ENCODE measurements around the gene OPTC.
"Not testable (repeated sequence)": the region's sequence is repeated elsewhere in the genome, so short reads cannot be mapped to it uniquely, and the experiment has no call there.

Gene OPTC

DNA sequence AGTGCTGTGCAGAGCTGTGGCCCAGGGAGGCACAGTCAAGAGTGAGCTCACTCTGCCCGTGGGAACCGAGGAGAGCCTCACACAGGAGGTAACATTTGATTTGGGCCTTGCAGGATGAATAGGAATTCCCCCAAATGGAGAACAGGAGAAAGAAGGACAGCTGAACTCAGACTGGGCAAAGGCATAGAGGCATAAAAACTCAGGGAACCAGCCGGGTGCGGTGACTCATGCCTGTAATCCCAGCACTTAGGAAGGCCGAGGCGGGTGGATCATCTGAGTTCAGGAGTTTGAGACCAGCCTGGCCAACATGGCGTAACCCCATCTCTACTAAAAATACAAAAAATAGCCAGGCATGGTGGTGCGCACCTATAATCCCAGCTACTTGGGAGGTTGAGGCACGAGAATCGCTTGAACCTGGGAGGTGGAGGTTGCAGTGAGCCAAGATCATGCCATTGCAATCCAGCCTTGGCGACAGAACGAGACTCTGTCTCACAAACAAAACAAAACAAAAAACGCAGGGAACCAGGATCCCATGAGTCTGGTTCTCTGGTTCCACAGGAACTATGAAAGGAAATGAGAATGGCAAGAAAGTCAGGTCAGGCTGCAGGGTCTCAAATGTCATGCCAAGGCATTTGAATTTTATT is 26.9 kb upstream of the OPTC start:
- DNase-seq = not testable (repeated sequence)

DNA sequence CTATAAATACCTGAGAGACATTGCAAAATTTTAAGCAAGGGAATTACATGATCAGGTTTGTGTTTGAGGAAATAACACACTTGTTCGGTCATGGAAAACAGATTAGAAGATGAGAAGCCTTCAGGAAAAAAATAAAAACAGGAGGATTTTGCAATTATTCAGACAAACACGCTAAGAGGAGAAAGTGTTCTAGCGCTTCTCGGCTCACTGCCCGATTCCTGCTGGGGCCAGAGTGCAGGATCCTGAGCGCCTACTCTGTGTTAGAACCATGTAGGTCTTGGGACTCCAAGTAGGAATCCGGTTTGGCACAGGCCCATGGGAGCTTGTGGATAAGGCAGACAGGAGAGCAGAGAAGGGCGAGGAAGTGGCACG is 26.4 kb upstream of the OPTC start:
- no peak for DNase-seq

DNA sequence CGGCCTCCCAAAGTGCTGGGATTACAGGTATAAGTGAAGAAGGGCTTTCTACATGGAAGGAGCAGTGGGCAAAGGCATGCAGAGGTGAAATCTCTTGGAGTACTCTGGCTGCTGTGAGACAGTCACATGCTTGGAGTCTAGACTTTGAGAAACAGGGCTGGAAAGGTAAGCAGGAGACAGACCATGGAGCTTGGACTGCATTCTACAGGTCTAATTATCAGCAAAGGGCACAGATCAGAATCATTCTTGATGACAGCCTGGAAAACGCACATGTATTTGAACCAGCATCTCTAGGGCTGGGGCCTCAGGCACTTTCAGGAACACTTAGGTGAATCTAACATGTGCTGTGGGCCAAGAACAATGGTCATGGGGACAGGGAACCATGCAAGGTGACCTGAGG is 25.6 kb upstream of the OPTC start:
- no peak for DNase-seq

DNA sequence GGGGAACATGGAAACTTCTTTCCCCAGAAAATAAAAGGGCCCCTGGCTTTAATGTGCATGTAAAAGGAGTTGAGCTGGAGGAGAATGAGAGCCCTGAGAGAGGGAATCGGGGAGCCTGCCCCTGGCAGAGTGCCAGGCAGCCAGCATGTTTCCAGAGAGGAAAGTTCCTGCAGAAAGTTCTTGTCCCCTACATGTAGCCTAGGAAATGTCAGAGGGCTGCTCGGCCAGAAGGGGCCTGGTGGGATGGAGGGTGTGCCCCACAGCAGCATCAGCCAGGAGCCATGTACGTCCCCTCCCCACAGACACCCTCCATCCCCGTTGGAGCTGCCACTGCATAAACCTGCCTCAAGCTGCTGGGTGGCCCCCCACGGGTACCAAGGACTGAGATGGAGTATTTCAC is 23.7 kb upstream of the OPTC start:
- no peak for DNase-seq

DNA sequence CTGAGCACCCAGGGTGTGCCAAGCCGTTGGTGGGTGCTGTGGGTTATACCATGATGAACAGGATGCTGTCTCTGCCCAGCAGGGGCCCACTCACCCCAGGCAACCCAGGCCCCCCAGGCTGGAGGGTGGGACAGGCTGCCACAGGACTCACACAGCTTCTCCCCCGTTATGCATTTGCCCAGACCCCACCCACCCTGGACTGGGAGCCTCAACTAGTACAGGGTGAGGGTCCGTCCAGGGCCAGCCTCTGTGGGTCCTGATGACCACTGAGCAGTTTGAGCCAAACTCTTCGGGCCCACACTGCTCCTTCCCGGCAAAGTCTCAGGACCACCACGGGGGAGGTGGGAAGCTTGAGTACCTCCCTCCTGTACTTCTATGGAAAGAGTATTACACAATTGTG is 22.1 kb upstream of the OPTC start:
- DNase-seq = no peak

DNA sequence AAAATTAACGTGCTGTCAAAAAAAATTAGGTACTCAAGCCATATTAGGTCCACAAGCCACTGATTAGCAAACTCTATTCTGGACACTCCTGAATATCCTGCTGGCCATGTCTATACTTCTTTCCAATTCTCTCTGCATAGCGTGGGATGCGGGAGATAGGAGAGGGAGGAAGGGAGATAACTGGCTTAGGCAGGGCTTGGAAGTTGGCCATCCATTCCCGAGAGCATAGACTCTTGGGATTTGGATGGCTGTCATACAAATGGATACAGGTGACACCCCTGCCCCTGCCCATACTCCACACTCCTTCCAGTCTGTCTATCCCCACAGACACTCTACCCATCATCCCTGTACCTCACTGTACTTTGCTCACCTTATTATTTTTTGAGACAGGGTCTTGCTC is 20.7 kb upstream of the OPTC start:
- no peak for DNase-seq

DNA sequence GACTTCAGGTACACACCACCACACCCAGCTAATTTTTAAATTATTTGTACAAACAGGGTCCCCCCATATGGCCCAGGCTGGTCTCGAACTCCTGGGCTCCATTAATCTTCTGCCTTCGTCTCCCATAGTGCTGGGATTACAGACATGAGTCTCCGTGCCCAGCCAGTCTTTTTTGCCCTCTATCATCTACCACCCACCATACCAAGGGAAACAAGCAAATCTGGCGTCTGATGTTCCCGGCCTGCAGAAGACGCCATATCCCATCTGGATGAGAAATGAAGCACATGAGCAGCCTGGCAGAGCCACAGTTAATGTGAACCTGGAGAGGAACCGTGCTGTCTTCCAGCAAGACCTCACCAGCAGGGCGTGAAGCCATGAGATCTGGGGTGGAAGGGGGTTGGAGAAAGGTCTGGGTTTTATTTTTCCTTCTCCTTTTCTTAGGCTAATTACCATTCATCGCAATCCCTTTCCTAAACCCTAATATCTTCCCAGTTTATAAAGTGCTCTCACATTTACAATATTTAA is 20.1 kb upstream of the OPTC start:
- DNase-seq = no peak

DNA sequence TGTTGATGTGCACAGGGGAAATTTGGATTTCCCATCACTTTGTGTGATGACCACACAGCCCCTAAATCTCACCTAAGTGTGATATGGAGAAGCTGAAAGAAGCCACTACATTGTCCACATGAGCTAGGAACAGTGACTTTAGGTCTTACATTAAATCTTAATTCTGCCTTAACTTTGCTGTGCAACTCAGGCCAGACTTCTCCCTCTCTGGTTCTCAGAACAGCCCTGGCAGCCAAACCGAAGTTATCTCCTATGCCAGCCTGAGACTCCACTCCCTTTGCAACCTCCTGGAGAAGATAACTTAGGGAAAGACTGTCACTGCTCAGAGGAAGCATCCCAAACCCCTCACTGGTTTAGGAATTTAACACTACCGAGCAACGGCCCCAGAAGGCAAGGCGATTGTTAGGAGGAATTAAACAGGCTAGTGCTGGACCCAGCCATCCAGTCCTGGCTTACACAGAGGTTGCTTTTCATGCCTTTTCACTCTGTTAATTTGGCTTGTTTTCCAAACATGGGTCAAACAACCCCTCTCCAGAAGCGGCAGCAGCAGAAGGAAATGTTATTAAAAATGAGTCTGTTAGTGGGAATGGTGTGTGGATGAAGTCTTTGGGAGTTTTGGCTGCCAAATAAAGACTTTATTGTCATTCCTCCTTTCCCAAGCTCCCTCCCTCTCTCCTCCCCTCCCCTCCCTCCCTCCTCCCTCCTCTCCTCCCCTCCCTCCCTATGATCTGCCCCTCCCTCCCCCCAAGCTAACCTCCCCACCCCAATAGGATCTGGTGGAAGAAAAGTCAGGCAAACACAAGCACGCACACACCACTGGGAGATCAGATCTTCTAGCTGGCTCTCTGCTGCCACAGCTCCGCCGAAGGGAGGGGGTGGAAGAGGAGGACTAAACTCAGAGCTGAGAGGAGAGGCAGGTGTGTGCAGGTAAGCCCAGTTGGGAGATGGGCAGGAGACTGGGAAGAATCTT is 18.7 kb upstream of the OPTC start, which contains the start of gene PRELP:
Gene PRELP (plus strand): TSS at position 795 of the 970 bp plus-strand sequence. CDS start 7,379 bp downstream, outside the sequence.
- peak in 1 of 2 experiments; percentile 71 for DNase-seq

DNA sequence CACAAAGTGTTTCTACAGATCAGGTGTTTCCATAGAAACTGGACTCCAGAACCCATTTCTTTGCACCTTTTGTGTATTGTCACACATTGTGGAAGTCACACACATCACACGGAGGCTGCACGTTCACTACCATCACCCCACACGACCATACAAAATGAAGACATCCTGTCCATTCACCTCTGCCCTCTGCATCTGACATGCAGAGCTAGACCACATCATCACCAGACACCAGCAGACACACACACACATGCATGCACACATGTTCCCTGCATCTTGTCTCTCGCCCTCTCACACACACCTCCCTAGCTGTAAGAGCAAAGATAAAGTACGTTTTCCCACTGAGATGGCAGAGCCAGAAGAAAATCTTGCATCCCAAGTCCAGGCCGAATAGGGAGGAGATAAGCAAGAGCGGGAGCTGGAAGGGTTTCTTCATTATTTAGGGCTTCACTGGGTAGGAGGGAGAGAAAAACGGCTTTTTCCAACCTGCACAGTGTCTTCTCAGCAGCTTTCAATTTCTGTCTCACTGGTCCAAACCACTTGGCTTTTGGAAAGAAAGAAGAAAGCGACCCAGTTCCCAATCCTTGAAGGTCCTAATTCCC is 17.6 kb upstream of the OPTC start:
- no peak for DNase-seq

DNA sequence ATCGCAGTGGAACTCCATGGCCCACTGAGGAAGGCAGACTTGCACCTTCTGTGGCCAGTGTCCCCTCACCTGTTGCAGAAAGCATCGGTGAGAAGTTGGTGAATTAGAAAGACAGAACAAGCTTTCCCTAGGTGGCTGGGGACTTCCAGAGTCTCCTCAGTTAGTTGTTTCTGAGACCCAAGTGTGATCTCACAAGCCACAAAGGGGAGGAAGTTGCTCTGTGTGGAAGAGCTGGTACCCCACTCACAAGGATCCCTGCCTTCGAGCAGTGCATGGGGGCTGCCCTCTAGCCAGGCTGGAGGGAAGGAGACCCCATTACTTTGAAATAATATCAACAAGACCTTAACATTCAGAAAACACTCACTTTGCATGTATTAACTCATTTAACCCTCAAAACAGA is 16.2 kb upstream of the OPTC start:
- no peak for DNase-seq

DNA sequence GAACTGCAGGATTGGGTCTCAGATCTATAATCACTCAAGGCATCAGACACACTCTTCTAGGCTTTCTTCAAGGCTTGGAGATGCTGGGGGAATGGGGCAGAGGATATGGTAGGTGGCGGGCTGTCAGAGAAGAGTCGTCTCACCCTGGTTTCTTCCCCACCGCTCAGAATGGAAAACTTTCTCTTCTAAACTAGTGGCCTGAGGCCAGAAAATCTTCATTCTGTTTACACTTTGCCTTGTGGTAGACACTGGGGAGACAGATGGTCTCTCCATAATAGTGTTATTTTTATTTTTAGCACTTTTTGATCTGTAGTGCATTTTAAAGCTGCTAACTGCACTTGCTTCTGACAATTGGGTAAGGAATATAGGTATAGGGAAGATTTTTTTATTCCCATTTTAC is 15.7 kb upstream of the OPTC start:
- no peak for DNase-seq

DNA sequence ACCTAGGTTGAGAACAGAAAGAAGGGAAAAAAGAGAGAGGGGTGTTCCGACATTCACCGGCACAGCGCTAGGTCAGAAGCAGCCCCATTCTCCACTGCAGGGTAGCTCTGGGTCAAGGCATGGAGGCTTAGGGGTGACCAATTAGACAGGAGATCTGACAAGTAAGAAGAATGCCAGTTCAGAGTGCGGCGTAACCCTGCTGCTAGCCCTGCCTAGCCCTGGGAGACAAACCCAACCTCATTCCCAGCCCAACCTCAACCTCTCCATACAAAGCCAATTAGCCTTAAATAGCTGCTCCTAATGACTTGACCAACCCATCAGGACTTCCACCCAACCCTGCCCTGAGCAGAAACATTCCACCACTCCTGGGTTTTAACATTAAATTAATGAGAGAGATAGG is 15.0 kb upstream of the OPTC start:
- no peak for DNase-seq

DNA sequence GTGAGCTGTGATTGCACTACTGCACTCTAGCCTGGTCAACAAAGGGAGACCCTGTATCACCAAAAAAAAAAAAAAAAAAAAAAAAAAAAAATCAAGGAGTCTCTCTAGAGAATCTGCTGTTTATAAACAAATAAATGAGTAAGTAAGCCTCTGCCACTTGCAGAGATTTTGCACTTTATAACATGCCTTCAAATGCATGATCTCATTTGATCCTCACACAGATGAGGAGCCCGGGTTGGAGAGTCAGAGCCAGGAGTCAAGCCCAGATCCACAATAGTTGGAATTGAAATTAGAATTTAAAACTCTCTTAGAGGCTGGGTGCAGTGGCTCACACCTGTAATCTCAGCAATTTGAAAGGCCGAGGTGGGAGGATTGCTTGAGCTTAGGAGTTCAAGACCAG is 14.3 kb upstream of the OPTC start:
- no peak for DNase-seq

DNA sequence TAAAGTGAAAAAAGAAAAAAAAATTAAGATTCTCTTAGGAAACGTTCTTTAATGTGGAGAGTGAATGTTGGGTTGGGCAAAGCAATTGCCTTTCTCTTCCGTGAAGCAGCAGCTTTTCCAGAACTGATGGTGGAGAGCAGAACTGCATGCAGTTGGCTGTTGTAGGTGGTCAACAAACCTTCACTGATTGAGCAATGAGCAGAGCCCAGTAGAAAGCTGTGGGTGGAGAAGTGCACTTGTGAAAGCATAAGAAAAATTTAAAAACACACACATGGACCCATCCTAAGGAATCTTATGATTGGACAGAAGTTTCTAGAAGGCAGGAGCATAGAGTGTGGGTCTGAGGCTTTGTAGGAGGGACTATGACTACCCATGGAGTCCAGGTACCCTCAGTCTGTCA is 13.9 kb upstream of the OPTC start:
- no peak for DNase-seq

DNA sequence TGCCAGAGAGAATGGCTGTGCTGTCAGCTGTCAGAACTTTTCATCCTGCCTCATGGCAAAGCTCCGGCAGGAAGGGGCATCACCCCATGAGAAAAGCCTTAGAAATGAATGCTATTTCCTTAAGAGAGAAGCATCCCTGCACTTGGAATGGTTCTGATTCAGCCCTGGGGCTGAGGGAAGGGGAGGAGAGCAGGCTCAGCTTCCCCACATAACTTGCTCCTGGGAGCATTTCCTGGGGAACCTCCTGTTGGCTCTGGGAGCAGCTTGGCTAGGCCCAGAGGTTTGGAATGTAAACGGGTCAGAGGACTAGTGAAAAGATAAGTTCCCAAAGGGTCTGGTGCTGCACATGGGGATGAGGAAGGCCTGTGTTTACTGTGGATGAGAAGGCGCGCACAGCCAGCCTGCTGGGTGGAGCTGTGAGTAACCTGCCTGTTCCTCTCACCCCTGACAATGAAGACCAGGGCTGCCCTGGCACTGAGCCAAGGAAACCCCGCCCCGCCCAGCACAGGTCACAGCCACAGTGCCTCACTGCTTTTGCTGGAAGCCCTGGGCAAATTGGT is 13.3 kb upstream of the OPTC start:
- peak; percentile 77 to 80 for DNase-seq

DNA sequence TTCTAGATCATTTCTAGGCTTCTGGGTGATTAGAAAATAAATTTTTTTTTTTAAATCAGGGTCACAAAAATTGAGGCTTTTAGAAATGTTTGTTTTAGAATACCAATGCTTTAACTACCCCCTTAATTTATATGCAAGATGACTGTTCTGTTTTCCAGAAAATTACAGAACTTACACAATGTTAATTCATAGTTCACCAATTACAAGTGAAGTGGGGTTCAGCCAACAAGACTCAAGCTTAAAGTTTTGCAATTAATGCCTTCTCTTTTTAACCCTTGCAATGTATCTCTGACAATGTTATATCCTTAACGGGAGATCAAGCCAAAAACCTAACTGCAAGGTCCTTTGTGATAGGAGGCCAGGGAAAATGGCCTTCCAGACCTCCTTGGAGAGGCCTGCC is 12.8 kb upstream of the OPTC start:
- no peak for DNase-seq

DNA sequence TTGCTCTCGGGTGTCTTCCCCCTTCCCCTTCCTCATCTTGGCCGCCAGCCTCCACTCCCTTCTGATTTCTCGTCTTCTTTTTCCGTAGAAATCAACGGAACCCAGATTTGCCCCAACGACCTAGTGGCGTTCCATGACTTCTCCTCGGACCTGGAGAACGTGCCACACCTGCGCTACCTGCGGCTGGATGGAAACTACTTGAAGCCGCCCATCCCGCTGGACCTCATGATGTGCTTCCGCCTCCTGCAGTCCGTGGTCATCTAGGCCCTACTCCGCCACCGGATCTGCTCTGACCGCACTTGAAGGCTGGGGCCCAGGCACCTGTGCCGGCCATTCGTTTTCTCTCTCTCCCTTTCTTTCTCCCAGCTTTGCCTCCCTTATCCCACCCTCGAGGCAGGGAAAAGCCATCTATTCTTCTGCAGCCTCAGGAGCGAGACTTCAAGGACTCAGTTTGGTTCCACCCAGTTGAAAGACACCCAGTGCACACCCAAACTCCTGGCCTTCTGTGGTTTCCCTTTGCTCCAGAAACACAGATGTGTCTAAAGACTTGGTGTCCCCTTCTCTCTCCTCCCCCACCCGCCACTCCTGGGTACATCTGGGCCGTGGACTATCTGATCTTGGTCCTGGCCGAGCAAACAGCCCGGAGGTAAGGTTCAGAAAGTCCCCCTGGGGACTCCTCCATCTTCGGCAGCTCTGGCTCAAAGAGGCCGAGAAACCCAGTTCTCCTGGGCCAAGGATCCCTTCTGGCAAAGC is 7.2 kb upstream of the OPTC start:
- DNase-seq = no peak

DNA sequence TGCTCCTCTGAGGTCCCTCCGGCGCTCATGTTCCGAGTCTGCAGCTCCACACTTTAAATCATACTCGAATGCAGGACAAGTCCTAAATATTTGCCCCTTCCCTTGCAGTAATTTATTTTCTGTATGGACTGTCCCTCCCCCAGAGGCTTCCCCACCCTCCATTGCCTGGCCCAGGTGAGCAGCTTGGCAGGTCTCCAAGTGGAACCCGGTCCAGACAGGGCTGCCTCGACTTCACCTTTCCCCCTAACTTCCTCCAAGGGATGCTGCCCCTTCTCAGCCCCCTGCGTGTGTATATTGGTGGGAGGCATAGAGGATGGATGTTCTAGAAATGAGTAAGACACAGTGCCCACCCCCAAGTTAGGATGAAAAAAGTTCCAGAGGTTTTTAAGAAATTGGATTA is 5.4 kb upstream of the OPTC start:
- DNase-seq = no peak

DNA sequence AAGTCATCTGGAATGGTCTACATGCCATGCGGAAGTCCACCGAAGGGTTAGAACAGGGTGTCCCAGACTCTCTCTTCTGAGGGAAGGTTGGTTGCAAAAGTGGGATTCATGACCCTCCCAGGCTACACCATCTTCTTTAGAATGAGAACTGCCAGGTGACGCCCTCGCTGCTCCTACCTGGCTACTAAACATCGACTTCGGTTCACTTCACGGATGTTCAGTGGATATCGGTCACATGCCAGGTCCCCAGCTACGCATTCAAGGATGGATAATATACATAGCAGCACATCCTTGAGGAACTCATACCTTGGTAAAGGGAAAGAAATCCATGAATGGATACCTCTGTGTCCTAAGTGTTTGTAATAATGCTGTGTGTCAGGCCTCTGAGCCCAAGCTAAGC is 3.3 kb upstream of the OPTC start:
- no peak for DNase-seq

DNA sequence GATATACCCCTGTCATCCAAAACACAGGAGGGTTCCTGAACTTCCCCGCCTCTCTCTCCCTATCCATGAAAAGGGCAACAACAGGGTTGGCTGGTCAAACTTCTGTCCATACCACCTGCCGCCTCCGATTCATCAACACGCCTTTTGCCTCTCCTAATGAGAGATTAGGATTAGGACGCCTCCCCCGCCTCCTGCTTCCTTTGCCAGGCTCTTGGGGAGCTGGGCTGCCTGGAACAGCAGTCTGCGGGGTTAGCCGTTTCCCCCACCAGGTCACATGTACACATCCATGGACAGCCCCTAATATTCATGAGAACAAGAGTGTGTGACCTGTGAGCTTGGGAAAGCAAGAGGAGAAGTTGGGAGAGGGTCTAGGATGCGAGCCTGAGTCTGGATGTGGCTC is 2.3 kb upstream of the OPTC start:
- no peak for DNase-seq

DNA sequence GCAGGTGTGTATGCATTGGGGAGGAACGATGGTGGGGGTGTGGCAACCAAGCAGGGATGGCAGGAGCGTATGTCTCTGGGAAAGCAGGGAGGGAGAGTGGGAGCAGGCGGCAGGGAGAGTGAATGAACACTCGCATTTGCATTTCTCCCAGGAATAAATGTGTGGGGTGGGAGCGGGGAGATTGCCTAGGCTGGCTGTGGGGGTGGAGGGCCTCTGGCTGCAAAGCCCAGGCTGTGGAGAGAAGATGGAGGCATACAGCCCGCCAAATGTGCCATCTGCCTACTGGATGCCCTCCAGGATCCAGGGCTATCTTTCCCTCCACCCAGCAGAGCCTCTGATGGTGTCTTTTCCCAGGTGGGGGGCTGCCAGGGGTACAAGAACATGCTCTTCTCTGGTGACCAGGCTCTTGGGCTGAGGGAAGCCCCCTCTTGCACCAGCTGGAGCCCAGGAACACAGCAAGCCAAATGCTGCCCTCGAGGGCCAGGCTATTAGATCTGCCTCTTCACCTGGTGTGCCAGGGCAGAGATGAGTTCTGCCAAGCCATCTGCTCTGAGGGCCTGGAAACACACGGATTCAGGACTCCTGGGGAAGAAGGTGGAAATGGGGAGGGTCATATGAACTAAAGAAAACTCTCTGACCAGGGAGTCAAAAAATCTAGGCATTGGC is 1.7 kb upstream of the OPTC start:
- no peak for DNase-seq

DNA sequence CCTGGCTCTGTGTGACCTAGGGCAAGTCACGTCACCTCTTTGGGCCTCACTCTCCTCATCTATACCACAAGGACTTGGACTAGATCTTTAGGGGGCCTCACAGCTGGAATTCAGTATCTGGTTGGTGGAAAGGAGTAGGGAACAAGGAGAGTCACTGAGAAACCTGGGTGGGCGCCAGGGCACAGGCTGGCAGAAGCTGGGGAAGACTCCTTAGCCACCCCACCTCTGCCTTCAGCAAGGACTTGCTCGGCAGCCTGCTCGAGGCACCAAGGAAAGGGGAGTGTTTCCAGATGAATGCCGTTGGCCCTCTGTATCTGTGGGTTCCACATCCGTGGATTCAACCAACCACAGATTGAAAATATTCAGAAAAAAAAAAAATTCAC is 1.2 kb upstream of the OPTC start:
- DNase-seq = no peak
